ENCODE results near the gene GABRB1. TPM values are rescaled to one million over a fixed set of nuclear protein-coding genes. Genes with fewer than 3 reads are reported as not detected.

GABRB1 gene
- total and polyA plus RNA-seq, 2 of the 8 experiments (the other 6 are each of a cell fraction or from before 2014, with no cell fraction given) = 0.22 to 0.38 TPM

DNA sequence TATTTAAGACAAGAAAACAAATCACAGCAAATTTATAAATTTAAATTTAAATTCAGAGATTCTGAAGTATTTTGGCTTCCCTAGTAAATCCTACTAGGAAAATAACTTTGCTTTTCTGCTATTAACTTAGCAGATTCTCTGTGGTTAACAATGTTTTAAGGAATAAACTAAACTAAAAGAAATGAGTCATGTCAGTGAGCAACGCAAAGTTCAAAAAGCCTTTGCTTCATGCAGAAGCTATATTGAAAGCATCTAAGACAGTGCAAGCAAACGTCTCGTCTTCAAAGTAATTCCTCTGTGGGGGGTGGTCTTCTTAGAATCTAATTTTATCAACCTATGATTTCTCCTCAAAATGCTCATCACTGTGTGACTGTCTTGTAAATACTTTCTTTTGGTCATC lies 30.1 kb downstream of the GABRB1 start:
- Histone ChIP-seq H3K23ac (ENCODE audit: insufficient read length) (no peak overlapping the region), H2AK5ac (ENCODE audit: low read depth, low read length) (no peak overlapping the region), H3K4me2 (ENCODE audit: insufficient read depth in 1 of 2, low read depth in 2 of 2, low read length in 2 of 2) (no peak overlapping the region), H2BK120ac (replicated peaks; ENCODE audit: low read depth, low read length) (no peak overlapping the region), H3K36me3 (ENCODE audit: control insufficient read depth in 2 of 4, insufficient read depth in 4 of 4, low read length in 3 of 4) (no peaks in the 10 kb centered on the region), H3K23me2 (ENCODE audit: low read depth, low read length) (no peaks in the 10 kb centered on the region), H3K4me3 (ENCODE audit: extremely low read depth in 1 of 4, insufficient read depth in 2 of 4, low read depth in 3 of 4, low read length in 4 of 4) (no peak overlapping the region), H4K91ac (replicated peaks; ENCODE audit: insufficient read length, low read length) (no peak overlapping the region), H3K4me1 (replicated peaks in 1 of 4; ENCODE audit: control insufficient read depth in 3 of 4, insufficient read depth in 4 of 4, low read length in 3 of 4) (no peaks in the 10 kb centered on the region), H3K56ac (replicated peaks; ENCODE audit: insufficient read length, low read depth, low read length) (no peak overlapping the region), H3K79me1 (ENCODE audit: low read depth, low read length) (no peaks in the 10 kb centered on the region), H3K79me2 (ENCODE audit: control insufficient read depth in 1 of 2, insufficient read depth in 2 of 2, low read length in 2 of 2) (no peaks in the 10 kb centered on the region), H3K27ac (ENCODE audit: low read depth, low read length) (no peak overlapping the region), H4K20me1 (replicated peaks in 1 of 2; ENCODE audit: control insufficient read depth in 1 of 2, insufficient read depth in 2 of 2, low read length in 2 of 2) (no peaks in the 10 kb centered on the region), H3K18ac (ENCODE audit: extremely low read depth, low read length) (no peak overlapping the region), H2BK5ac (ENCODE audit: low read depth, low read length) (no peak overlapping the region), H3K4ac (replicated peaks; ENCODE audit: insufficient read length, low read depth, low read length) (no peak overlapping the region), H4K5ac (ENCODE audit: insufficient read length, low read depth, low read length) (no peak overlapping the region), H3K9ac (replicated peaks in 1 of 4; ENCODE audit: extremely low read depth in 1 of 4, low read depth in 3 of 4, low read length in 3 of 4) (no peak overlapping the region), H2BK20ac (ENCODE audit: low read length) (no peak overlapping the region), H3K27me3 (replicated peaks in 1 of 4; ENCODE audit: control insufficient read depth in 3 of 4, extremely low read depth in 1 of 4, insufficient read depth in 3 of 4, low read length in 3 of 4) (no peaks in the 10 kb centered on the region), H3K14ac (ENCODE audit: insufficient read length) (no peak overlapping the region), H2BK12ac (ENCODE audit: low read depth, low read length) (no peak overlapping the region), H4K8ac (ENCODE audit: extremely low read depth, insufficient read depth, low read length) (no peak overlapping the region), H2AFZ (ENCODE audit: low read length) (no peak overlapping the region), H3K9me3 (ENCODE audit: insufficient read depth in 2 of 2, low read depth in 1 of 2, low read length in 1 of 2) (no peaks in the 10 kb centered on the region), H2BK15ac (ENCODE audit: low read length) (no peak overlapping the region)
- WGBS, 2 experiments (ENCODE audit: extremely low coverage in 1 of 2, insufficient coverage in 1 of 2, insufficient read length in 1 of 2, insufficient replicate concordance in 2 of 2, low coverage in 1 of 2, low lambda C conversion rate in 2 of 2, missing lambda C conversion rate in 1 of 2) = 96% methylated on average over 3 of the region's 3 CpGs; no CpG with 5 or more reads in 1 of the 2 experiments
- POLR2A ChIA-PET (ENCODE audit: partially characterized antibody) = no interaction called here
- TF ChIP-seq SP2 (IDR thresholded peaks at IDR 0.05; ENCODE audit: low read length) (no peak), CBX8 (IDR thresholded peaks at IDR 0.05; ENCODE audit: borderline replicate concordance, low read depth, low read length) (no peak), KDM5A (IDR thresholded peaks at IDR 0.05; ENCODE audit: low read length) (no peak), SP4 (IDR thresholded peaks at IDR 0.05; ENCODE audit: low read length) (no peak), RBBP5 (IDR thresholded peaks at IDR 0.05; ENCODE audit: borderline replicate concordance, low read depth, low read length) (no peak), BCL11A (IDR thresholded peaks at IDR 0.05; ENCODE audit: low read depth in 2 of 2, low read length in 2 of 2) (no peak), CBX5 (IDR thresholded peaks at IDR 0.05; ENCODE audit: low read depth, low read length) (no peak), ZNF274 (IDR thresholded peaks at IDR 0.05; ENCODE audit: borderline replicate concordance, extremely low read depth, low read length) (no peak), POLR2A (IDR thresholded peaks at IDR 0.05; ENCODE audit: control extremely low read depth in 1 of 2, low read depth in 2 of 2, low read length in 2 of 2) (no peak)
- TF ChIP-seq, protein P1, sequence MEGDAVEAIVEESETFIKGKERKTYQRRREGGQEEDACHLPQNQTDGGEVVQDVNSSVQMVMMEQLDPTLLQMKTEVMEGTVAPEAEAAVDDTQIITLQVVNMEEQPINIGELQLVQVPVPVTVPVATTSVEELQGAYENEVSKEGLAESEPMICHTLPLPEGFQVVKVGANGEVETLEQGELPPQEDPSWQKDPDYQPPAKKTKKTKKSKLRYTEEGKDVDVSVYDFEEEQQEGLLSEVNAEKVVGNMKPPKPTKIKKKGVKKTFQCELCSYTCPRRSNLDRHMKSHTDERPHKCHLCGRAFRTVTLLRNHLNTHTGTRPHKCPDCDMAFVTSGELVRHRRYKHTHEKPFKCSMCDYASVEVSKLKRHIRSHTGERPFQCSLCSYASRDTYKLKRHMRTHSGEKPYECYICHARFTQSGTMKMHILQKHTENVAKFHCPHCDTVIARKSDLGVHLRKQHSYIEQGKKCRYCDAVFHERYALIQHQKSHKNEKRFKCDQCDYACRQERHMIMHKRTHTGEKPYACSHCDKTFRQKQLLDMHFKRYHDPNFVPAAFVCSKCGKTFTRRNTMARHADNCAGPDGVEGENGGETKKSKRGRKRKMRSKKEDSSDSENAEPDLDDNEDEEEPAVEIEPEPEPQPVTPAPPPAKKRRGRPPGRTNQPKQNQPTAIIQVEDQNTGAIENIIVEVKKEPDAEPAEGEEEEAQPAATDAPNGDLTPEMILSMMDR (IDR thresholded peaks at IDR 0.05; ENCODE audit: control extremely low read depth in 1 of 3, insufficient read depth in 1 of 3, low read depth in 1 of 3, low read length in 3 of 3) = no peak
- FAIRE-seq (no peak), DNase-seq (ENCODE audit: low read depth in 1 of 2, low spot score in 2 of 2) (no peak)
- CTCF ChIA-PET (ENCODE audit: partially characterized antibody) = interaction anchor here (1.0 kb wide), 1 partner anchor 19 kb away, joined by 3 read pairs; no protein-coding TSS in a partner anchor

Measured in H1 (cell line).